Body of pancreas (tissue), 4 donors: Measurements from ENCODE around the gene FXYD2. TPM values are rescaled to one million over a fixed set of nuclear protein-coding genes. Genes with fewer than 3 reads are reported as not detected.

Source experiments
- ATAC-seq: fragments of 150-250 bp; one replicate; pipeline ENCODE4 v1.9.1; 2016
- DNase-seq, 4 donors: peaks; one replicate each; pipeline ENCODE4 v3.0.0-alpha.2; 2019
- H3K27ac ChIP-seq, 4 donors: fragments of 200-600 bp; sonication (generic); 1 replicate in 3 of 4; 2 replicates in 1 of 4; pipeline versions ENCODE4 v1.5.1 to v1.6.1; 2016 to 2019; ENCODE audit warnings: mild to moderate bottlenecking in 1 of 4, mixed read lengths in 1 of 4, moderate library complexity in 1 of 4
- H3K27me3 ChIP-seq, 2 donors: fragments of 200-600 bp; sonication (generic); one replicate each; pipeline ENCODE4 v1.6.0; 2016; ENCODE audit warnings: mild to moderate bottlenecking in 1 of 2
- H3K36me3 ChIP-seq, 2 donors: fragments of 200-600 bp; sonication (generic); replicated peaks in 1 of 2; 2 replicates each; pipeline ENCODE4 v1.5.1; 2016; ENCODE audit warnings: low read depth in 2 of 2; ENCODE audit not compliant: insufficient read depth in 1 of 2
- H3K4me1 ChIP-seq: fragments of 200-600 bp; sonication (generic); one replicate; pipeline ENCODE4 v1.6.0; 2016
- H3K4me3 ChIP-seq, 2 donors: fragments of 200-600 bp; sonication (generic); 1 replicate in 1 of 2; 2 replicates in 1 of 2; pipeline ENCODE4 v1.5.1; 2016 to 2019
- H3K9me3 ChIP-seq, 3 donors: fragments of 200-600 bp; sonication (generic); 1 replicate in 2 of 3; 2 replicates in 1 of 3; pipeline ENCODE4 v1.5.1; 2016
- CTCF ChIP-seq, 7 experiments: fragments of 450-650 bp in 4 of 7; fragments of 200-600 bp in 3 of 7; sonication (generic) in 3 of 7; IDR thresholded peaks; one replicate each; pipeline ENCODE4 v1.5.1; 2016 to 2019; ENCODE audit warnings: antibody characterized with exemption in 7 of 7
- POLR2A ChIP-seq, 3 donors: fragments of 450-650 bp; IDR thresholded peaks; one replicate each; pipeline ENCODE4 v1.6.1; 2016; ENCODE audit warnings: antibody characterized with exemption in 3 of 3, mild to moderate bottlenecking in 2 of 3
- WGBS, 2 donors: methylation state at CpG; one replicate each; pipeline ENCODE4 v1.1.5; 2017; 5-methylcytosine and 5-hydroxymethylcytosine counted together
- intact Hi-C: fragments of 100-400 bp; cut with DNase I; formaldehyde crosslinking; loops from one replicate; pipeline ENCODE4 v1.15.1; 2023
- total RNA-seq, 2 donors: library from RNA; depleted of rRNA; stranded (reverse); fragments of >200 nt; gene quantifications; one replicate each; pipeline ENCODE4 v1.1.0, GENCODE V29; 2016

The FXYD2 gene
- total RNA-seq, 2 donors from 2014 or later: 290 to 396 TPM

- H3K27me3 ChIP-seq: no peaks in the 10 kb centered on the region
- peak; percentile 74 for ATAC-seq
- intact Hi-C loops: loop anchor here (5.0 kb wide), 1 partner anchor 103 kb away; no protein-coding TSS in a partner anchor
- WGBS, 2 donors: 0 to 22% methylated on average over 7 to 9 of the region's 9 CpGs
- peak; percentile 78 to 88 (median 84) for DNase-seq
- no peaks in the 10 kb centered on the region for H3K9me3 ChIP-seq
- peak; percentile 88 to 99 (median 94) for TF ChIP-seq CTCF (IDR thresholded peaks at IDR 0.05)
- TF ChIP-seq POLR2A (IDR thresholded peaks at IDR 0.05): no peak
- H3K4me1 ChIP-seq: peaks cover 5% of the 10 kb centered on the region
- H3K36me3 ChIP-seq: no peaks in the 10 kb centered on the region
- H3K4me3 ChIP-seq: no peak overlapping the region
- no peak overlapping the region for H3K27ac ChIP-seq
Observed at GRCh38 chr11:117843666-117844484, 19.3 kb upstream of the FXYD2 start.

- Histone ChIP-seq H3K27me3 (no peaks in the 10 kb centered on the region), H3K9me3 (no peaks in the 10 kb centered on the region), H3K4me1 (peaks cover 12% of the 10 kb centered on the region), H3K27ac (no peak overlapping the region), H3K36me3 (no peaks in the 10 kb centered on the region), H3K4me3 (no peak overlapping the region)
- ATAC-seq (no peak), DNase-seq (no peak)
- 66 to 81% methylated on average over 9 to 16 of the region's 16 CpGs for WGBS, 2 donors
- intact Hi-C loops: loop anchor here (5.0 kb wide), 1 partner anchor 105 kb away; no protein-coding TSS in a partner anchor
- TF ChIP-seq POLR2A (IDR thresholded peaks at IDR 0.05) (no peak), CTCF (IDR thresholded peaks at IDR 0.05) (no peak)
Observed at GRCh38 chr11:117842131-117842941, 17.8 kb upstream of the FXYD2 start.

DNA sequence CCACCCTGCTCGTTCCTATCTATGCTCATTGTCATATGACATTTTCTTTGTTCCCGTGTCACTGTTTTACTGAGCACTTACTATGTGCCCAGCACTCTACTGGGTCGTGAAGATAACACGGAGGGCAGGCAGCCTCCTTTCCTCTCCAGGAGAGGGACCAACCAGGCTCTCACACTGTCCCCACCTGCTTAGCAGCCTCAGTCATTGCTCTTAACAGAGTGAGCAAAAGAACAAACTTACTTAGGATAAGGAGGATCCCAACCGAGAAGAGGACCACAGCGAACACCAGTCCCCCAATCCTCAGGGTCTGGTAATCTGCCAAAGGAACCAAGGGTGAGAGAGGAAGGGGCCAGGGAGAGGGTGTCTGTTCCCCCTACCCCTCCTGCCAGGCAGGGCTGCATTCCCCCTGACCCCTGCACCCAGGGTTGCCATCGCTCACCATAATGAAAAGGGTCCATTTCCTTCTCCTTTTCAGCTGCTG lies 17.0 kb upstream of the FXYD2 start:
- H3K27ac ChIP-seq: no peak overlapping the region
- H3K9me3 ChIP-seq: no peaks in the 10 kb centered on the region
- ATAC-seq (no peak), DNase-seq (no peak)
- 67 to 87% methylated on average over 7 of the region's 7 CpGs for WGBS, 2 donors
- intact Hi-C loops: loop anchor here (5.0 kb wide), 1 partner anchor 106 kb away; no protein-coding TSS in a partner anchor
- H3K4me1 ChIP-seq: peaks cover 15% of the 10 kb centered on the region
- H3K4me3 ChIP-seq: no peak overlapping the region
- H3K27me3 ChIP-seq: no peaks in the 10 kb centered on the region
- TF ChIP-seq CTCF (IDR thresholded peaks at IDR 0.05) (no peak), POLR2A (IDR thresholded peaks at IDR 0.05) (no peak)
- no peaks in the 10 kb centered on the region for H3K36me3 ChIP-seq

DNA sequence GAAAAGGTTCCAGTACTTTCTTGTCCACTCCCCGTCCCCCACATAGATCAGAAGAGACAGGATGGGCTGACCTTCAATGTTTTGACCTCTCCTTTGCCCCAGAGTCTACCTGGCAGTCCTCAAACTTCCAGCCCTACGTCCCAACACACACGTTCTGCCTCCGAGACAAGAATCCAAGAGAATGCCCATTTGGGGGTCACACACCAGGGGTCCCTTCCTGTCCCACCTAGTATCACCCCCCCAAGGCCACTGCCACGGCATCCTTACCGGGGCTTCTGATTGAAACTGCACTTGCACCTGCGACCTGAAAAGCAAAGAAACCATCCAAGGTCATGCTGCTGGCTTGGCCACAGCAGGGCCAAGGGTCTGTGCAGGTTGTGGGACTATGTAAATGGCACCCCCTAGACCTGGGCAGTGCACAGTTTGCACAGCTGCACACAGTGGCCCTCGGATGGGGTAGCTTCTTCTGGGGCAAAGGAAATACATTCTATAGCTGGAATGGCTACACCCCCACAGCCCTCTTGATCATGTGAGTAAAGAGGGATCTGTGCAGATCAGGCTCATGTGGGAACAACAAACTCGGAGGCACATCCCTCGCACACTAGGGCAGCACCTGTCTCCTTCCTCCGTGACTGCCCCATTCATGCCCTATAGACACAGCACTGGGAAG lies 16.5 kb upstream of the FXYD2 start:
- ATAC-seq: no peak
- Histone ChIP-seq H3K36me3 (no peaks in the 10 kb centered on the region), H3K4me1 (peaks cover 20% of the 10 kb centered on the region), H3K4me3 (no peak overlapping the region), H3K27ac (no peak overlapping the region), H3K27me3 (no peaks in the 10 kb centered on the region), H3K9me3 (no peaks in the 10 kb centered on the region)
- intact Hi-C loops: loop anchor here (5.0 kb wide), 1 partner anchor 106 kb away; no protein-coding TSS in a partner anchor
- no peak for TF ChIP-seq CTCF (IDR thresholded peaks at IDR 0.05)
- TF ChIP-seq POLR2A (IDR thresholded peaks at IDR 0.05): no peak
- DNase-seq: no peak
- 34 to 58% methylated on average over 11 of the region's 11 CpGs for WGBS, 2 donors
